HG03103 (cell line): ENCODE data around the gene THOC6.

Source experiments
- ATAC-seq: cut with Tn5 transposase; IDR thresholded peaks from one replicate; pipeline ENCODE4 v1.9.1; 2021; ENCODE audit warnings: low read depth; ENCODE audit not compliant: unreplicated experiment

Gene THOC6

GRCh38 chr16:2990891-2991290, 32.9 kb upstream of the THOC6 start:
- ATAC-seq = no peak

GRCh38 chr16:2991566-2992261, 32.1 kb upstream of the THOC6 start:
- no peak for ATAC-seq

GRCh38 chr16:2992383-2993081, 31.3 kb upstream of the THOC6 start:
- ATAC-seq = no peak

- no peak for ATAC-seq
These were observed 27.5 kb upstream of the THOC6 start for GRCh38 chr16:2996298-2996697.

GRCh38 chr16:2999929-3000328, 23.9 kb upstream of the THOC6 start:
- ATAC-seq = no peak

GRCh38 chr16:3000540-3000939, 23.3 kb upstream of the THOC6 start:
- no peak for ATAC-seq

GRCh38 chr16:3001316-3001715, 22.5 kb upstream of the THOC6 start:
- no peak for ATAC-seq

- peak; percentile 93 for ATAC-seq
These were observed 20.1 kb upstream of the THOC6 start for GRCh38 chr16:3003582-3004270.

GRCh38 chr16:3004319-3004718, 19.5 kb upstream of the THOC6 start:
- no peak for ATAC-seq

- no peak for ATAC-seq
These were observed 19.0 kb upstream of the THOC6 start for GRCh38 chr16:3004781-3005284.

GRCh38 chr16:3007059-3007956, 16.5 kb upstream of the THOC6 start:
- no peak for ATAC-seq

- no peak for ATAC-seq
These were observed 15.7 kb upstream of the THOC6 start for GRCh38 chr16:3007957-3008689.

- no peak for ATAC-seq
These were observed 15.2 kb upstream of the THOC6 start for GRCh38 chr16:3008690-3009037.

GRCh38 chr16:3009568-3010390, 14.1 kb upstream of the THOC6 start:
- no peak for ATAC-seq

GRCh38 chr16:3010510-3010909, 13.3 kb upstream of the THOC6 start:
- ATAC-seq = no peak

- no peak for ATAC-seq
These were observed 11.6 kb upstream of the THOC6 start for GRCh38 chr16:3012246-3012645.

- ATAC-seq = no peak
These were observed 10.9 kb upstream of the THOC6 start, which contains the start of gene CLDN9 for GRCh38 chr16:3012828-3013420. Gene CLDN9 (plus strand): TSS chr16:3012923. CDS start chr16:3013363, 440 bp downstream.

- no peak for ATAC-seq
These were observed 10.3 kb upstream of the THOC6 start for GRCh38 chr16:3013491-3013951.
